ENCODE results near the gene FEZ2.

The FEZ2 gene

DNA sequence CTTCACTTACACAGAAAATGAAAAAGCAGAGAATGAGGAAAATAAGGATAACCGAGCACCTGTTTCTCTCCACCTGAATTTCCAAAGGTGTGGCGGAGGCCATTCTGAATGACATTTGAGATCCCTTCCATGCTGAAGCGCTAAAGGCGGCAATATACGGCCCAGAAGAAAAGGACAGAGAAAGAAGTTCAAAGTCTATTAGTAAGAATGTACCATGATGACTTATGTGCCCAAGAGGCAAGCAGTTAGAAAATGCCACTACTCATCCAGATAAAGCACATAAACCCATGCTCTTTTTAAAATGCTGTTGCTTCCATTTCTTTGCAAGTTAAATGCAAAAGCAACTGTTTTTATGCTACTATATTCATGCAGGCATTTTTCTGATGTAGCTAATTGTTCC is 37.2 kb downstream of the FEZ2 start:
- no peak for DNase-seq

GRCh38 chr2:36559221-36559942 is 38.6 kb downstream of the FEZ2 start:
- no peak for DNase-seq

- DNase-seq: no peak
These were observed 41.1 kb downstream of the FEZ2 start for GRCh38 chr2:36556842-36557241.

DNA sequence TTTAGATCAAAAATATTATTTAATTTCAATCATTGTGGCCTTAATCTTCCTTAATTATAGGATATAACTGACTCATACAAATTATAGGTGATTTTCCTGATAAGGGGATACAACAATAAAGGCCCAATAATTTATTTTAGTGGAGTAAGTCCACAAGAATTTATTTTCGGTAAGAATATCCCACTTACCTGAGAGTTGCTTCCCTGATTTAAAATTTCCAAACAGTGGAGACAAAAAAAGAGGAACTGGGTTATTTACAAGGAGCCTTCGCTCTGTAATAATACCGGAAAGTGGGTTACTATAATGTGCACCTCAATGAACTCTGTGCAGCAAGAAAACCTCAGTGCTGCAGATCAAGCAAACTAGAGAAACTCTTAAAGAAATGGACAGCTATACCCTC is 42.2 kb downstream of the FEZ2 start:
- no peak for DNase-seq

GRCh38 chr2:36554531-36554930 is 43.4 kb downstream of the FEZ2 start:
- DNase-seq: no peak

DNA sequence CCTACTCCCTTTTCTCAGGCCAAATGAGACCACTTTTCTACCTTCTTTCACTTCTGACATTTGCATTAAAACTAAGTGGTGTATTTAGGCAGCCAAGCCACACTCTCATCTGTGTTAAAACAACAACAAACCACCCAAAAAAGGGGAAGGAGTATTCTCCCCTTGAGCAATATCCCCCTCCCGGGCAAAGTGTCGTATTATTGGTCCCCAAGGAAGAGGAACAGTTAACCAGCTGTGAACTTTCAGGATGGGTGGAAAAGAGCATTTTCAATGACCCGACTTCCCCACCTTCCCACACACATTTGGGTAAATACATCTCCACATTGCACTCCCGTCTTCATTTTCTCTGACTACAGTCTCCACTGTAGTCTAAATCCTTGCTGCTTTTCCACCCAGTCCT is 44.3 kb downstream of the FEZ2 start:
- DNase-seq: no peak

DNA sequence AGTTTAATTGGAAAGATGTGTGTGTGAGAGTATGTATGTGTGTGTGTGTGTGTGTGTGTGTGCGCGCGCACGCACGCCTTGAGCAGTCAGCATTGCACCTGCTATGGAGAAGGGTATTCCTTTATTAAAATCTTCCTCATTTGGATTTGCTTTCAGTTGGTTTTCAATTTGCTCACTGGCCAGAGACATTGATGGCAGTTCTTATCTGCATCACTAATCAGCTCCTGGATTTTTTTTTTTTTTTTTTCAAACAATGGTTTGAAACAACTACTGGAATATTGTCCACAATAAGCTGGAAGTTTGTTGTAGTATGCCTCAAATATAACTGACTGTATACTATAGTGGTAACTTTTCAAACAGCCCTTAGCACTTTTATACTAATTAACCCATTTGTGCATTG is 48.0 kb downstream of the FEZ2 start:
- no peak for DNase-seq

GRCh38 chr2:36549165-36549574 is 48.8 kb downstream of the FEZ2 start:
- DNase-seq: no peak

GRCh38 chr2:36547906-36548305 is 50.1 kb downstream of the FEZ2 start:
- DNase-seq: no peak

DNA sequence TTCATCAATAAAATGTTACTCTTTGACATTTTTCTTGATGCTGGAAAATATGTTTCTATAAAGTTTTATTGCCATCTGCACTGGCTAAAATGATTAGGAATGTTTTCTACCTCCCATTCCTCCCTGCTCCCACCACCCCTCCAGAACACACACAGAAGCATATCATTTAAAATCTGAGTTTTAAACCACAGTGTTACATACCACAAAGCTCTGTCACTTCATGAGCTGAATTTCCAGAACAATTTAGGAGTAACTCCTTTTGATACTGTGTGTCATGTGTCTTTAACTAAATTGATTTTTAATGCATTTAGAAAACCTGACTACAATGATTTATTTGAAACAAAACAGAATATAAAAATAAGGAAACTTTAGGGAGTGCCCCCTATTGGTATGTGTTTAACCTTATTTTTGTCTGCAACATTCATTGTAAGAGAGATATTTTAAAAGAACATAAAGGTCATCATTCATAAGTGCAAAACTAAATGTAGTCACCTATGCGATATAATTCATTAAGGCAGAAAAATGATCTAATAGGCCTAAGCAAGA is 52.0 kb downstream of the FEZ2 start:
- DNase-seq: no peak

DNA sequence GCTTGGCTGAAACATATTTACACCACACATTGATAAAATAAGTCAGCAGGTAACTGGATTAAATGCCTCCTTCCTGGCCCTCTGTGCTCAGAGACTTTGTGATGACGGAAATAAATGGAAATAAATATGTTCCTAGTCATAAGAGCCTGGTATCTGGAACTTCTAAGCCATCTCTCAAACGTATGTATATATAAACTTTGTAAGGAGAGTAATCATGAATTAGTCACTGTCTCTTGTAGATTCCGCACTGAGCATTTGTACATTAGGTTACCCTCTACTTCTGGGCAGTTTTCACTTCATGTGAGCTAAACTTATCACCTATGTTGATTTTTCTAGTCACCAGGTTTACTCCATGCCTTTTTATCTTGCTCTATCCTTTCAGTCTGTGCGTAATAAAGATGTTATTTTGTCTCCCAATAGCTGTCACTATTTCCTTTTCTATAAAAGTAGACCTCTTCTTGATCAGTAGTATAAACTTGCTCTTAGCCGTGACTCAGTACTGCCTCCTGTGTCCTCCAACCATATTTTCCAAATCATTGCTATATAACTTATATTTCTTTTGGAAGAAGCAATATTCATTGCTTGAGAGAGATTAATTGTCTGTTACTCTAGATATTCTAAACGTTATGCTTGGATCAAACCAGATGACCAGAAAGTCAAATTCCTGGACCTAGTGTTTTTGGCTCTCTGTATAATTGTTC is 53.2 kb downstream of the FEZ2 start:
- no peak for DNase-seq

- DNase-seq: no peak
These were observed 55.9 kb downstream of the FEZ2 start for GRCh38 chr2:36541891-36542595.

GRCh38 chr2:36540986-36541754 is 56.8 kb downstream of the FEZ2 start:
- DNase-seq: no peak

DNA sequence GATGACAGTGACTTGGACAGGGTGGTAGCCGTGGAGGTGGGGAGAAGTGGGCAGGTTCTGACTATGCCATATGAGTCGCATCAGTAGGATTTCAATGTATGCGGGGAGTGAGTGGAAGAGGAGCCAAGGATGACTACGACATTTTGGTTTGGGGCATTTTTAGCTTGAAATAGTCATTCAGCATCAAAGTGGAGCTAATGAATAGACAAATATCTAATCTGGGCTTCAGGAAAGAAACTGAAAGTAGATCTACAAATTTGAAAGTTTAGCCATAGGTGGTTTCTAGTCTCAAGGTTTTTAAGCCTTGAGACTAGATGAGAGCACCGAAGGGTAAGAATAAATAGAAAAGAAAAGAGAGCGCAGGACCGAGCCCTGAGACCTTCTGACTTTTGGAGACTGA is 58.3 kb downstream of the FEZ2 start:
- no peak for DNase-seq

GRCh38 chr2:36538335-36538734 is 59.6 kb downstream of the FEZ2 start:
- peak; percentile 49 for DNase-seq

GRCh38 chr2:36536776-36537175 is 61.2 kb downstream of the FEZ2 start:
- DNase-seq: no peak

GRCh38 chr2:36535099-36535498 is 62.9 kb downstream of the FEZ2 start:
- DNase-seq: no peak

GRCh38 chr2:36534275-36534799 is 63.6 kb downstream of the FEZ2 start:
- no peak for DNase-seq

DNA sequence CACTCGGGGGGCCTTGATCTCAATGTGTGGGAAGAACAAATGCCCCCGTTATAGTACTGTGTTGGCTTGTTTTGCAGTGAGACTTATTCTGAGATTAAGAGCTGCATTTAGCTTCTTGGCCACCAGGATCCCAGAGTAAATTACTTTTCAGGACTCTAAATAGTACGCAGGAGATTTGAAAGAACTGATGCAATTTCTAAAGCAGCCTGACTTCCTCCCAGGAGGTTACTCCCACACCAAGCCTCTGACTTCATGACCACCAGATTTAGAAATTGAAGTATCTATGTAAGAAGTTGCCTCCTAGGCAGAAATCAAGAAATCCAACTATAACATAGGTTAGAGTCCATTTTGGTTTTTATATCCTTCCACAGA is 67.0 kb downstream of the FEZ2 start:
- no peak for DNase-seq

- no peak for DNase-seq
These were observed 67.6 kb downstream of the FEZ2 start for GRCh38 chr2:36530178-36530982.

DNA sequence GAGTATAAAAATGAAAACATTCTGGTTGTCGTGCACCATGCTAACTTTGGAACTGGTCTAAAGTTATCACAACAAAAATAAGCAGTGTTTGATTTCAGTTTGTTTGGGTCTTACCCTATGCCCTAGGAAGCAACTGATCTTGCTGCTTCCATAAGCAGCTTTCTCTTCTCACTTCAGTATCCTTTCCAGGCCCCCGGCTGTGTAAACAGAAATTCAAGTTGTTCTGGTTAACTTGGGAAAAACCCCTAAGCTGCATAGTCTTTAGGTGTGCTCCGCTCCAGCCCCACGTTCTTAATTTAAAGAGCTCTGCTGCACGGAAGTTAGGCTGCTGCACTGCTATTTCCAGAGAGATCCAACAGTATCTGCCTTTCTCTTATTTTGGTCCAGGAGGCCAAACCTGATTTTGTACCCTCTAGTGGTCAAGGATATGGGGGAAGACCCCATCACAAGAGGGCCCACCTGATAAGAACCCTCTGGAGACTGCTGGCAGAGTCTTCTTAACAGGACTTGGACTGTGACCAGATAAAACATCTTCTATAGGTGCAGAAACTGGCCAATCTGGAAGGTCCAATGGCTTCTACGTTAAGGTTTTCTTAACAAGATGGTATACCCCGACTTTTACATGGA is 69.1 kb downstream of the FEZ2 start:
- no peak for DNase-seq
